Measurements from ENCODE around the gene RARRES1. TPM values are rescaled to one million over a fixed set of nuclear protein-coding genes. Genes with fewer than 3 reads are reported as not detected.

RARRES1 gene
- total RNA-seq, 1 donor from 2014 or later = 1.7 TPM

- Mint-ChIP-seq H3K4me1 (ENCODE audit: low read depth, unreplicated experiment) (no peaks in the 10 kb centered on the region), H3K9me3 (ENCODE audit: unreplicated experiment) (peaks cover 3% of the 10 kb centered on the region), H3K27ac (ENCODE audit: unreplicated experiment) (no peak overlapping the region), H3K36me3 (ENCODE audit: unreplicated experiment) (no peaks in the 10 kb centered on the region), H3K4me3 (ENCODE audit: unreplicated experiment) (no peak overlapping the region), H3K27me3 (ENCODE audit: unreplicated experiment) (no peaks in the 10 kb centered on the region)
- DNase-seq = no peak
- no peak for TF ChIP-seq CTCF (IDR thresholded peaks at IDR 0.05; ENCODE audit: partially characterized antibody, unreplicated experiment)
Observed at GRCh38 chr3:158773845-158774830, 41.9 kb upstream of the RARRES1 start.

DNA sequence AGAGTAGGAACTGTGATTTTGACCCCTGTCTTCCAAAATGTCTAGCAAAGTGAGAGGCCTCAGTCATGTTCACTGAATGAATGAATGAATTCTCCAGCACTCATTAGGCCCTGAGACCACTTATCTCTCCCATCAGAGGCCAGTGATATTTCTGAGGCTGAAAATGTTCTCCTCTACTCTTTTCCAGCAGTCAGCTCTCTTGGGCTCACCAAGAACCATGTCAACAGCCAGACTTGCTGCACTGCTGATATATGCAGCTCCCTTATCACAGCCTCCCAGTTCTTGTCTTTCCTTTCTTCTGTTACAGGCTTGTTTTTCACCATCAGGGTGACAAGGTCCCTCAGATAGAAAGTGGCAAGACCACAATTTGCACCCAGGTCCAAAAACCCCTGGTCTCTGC is 40.9 kb upstream of the RARRES1 start:
- H3K36me3 Mint-ChIP-seq (ENCODE audit: unreplicated experiment) = no peaks in the 10 kb centered on the region
- H3K4me1 Mint-ChIP-seq (ENCODE audit: low read depth, unreplicated experiment) = no peaks in the 10 kb centered on the region
- no peaks in the 10 kb centered on the region for H3K27me3 Mint-ChIP-seq (ENCODE audit: unreplicated experiment)
- H3K27ac Mint-ChIP-seq (ENCODE audit: unreplicated experiment) = no peak overlapping the region
- TF ChIP-seq CTCF (IDR thresholded peaks at IDR 0.05; ENCODE audit: partially characterized antibody, unreplicated experiment) = no peak
- H3K9me3 Mint-ChIP-seq (ENCODE audit: unreplicated experiment) = peaks cover 3% of the 10 kb centered on the region
- DNase-seq = no peak
- H3K4me3 Mint-ChIP-seq (ENCODE audit: unreplicated experiment) = no peak overlapping the region

DNA sequence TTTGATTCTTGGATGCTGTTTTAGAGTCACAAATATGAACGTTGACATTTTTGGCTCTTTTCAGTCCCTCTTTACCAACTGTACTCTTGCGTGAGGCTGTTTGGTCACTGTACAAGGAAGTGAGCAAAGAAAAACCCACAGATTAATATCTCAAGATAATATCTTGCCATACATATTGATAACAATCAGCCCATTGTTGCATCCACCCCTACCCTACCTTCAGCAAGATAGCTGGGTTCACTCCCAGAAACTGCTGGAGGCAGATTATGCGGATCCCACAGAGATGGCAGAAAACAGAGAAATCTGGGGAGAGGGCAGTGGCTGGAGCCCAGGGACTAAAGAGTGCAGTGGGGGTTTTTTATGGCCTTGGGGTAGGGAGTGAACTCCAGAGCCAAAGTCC is 39.7 kb upstream of the RARRES1 start:
- Mint-ChIP-seq H3K27me3 (ENCODE audit: unreplicated experiment) (no peaks in the 10 kb centered on the region), H3K4me1 (ENCODE audit: low read depth, unreplicated experiment) (no peaks in the 10 kb centered on the region), H3K9me3 (ENCODE audit: unreplicated experiment) (peaks cover 3% of the 10 kb centered on the region), H3K36me3 (ENCODE audit: unreplicated experiment) (no peaks in the 10 kb centered on the region), H3K4me3 (ENCODE audit: unreplicated experiment) (no peak overlapping the region), H3K27ac (ENCODE audit: unreplicated experiment) (no peak overlapping the region)
- TF ChIP-seq CTCF (IDR thresholded peaks at IDR 0.05; ENCODE audit: partially characterized antibody, unreplicated experiment) = no peak
- no peak for DNase-seq

DNA sequence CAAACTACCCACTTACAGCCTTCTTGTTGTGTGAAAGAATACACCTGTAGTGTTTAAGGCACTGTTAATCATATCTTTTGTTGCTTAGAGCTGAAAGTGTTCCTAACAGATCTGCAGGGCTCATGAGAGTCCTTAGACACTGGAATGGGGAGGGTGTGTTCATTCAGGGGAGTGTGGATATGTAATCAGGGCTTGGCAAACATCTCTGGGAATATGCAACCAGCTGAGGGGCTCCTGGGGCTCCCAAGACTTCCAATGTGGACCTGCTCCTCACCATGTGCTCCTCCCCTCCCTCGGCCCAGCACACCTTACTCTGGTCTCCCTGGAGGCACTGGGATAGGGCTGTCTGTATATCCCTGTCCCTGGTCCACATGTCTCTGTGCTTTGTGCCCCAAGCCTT is 39.3 kb upstream of the RARRES1 start:
- Mint-ChIP-seq H3K4me3 (ENCODE audit: unreplicated experiment) (no peak overlapping the region), H3K4me1 (ENCODE audit: low read depth, unreplicated experiment) (no peaks in the 10 kb centered on the region), H3K27me3 (ENCODE audit: unreplicated experiment) (no peaks in the 10 kb centered on the region), H3K27ac (ENCODE audit: unreplicated experiment) (no peak overlapping the region), H3K9me3 (ENCODE audit: unreplicated experiment) (peaks cover 3% of the 10 kb centered on the region), H3K36me3 (ENCODE audit: unreplicated experiment) (no peaks in the 10 kb centered on the region)
- DNase-seq = no peak
- no peak for TF ChIP-seq CTCF (IDR thresholded peaks at IDR 0.05; ENCODE audit: partially characterized antibody, unreplicated experiment)

DNA sequence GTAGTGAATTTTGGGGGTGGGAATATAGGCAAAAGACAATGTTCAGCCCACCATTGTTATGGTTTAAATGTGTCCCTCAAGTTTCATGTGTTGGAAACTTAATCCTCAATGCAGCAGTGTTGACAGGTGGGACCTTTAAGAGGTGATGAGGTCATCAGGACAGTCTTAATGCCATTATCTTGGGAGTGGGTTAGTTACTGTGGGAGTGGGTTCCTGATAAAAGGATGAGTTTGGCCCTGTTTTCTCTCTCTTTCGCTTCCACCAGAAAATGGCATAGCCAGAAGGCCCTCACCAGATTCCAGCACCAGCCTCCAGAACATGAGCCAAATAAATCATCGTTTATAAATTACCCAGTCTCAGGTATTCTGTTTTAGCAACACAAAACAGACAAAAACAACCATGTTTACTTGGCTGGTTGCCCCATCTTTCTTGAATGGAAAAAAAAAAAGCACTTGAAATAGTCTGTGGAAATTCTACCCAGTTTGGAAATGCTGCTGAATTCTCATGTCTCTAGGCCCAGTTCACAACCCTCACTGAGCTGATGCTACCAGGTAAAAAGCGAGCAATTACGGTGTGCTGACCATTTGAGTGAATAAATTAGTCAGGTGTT is 38.6 kb upstream of the RARRES1 start:
- Mint-ChIP-seq H3K9me3 (ENCODE audit: unreplicated experiment) (peaks cover 3% of the 10 kb centered on the region), H3K27ac (ENCODE audit: unreplicated experiment) (no peak overlapping the region), H3K4me3 (ENCODE audit: unreplicated experiment) (no peak overlapping the region), H3K4me1 (ENCODE audit: low read depth, unreplicated experiment) (no peaks in the 10 kb centered on the region), H3K36me3 (ENCODE audit: unreplicated experiment) (no peaks in the 10 kb centered on the region), H3K27me3 (ENCODE audit: unreplicated experiment) (no peaks in the 10 kb centered on the region)
- TF ChIP-seq CTCF (IDR thresholded peaks at IDR 0.05; ENCODE audit: partially characterized antibody, unreplicated experiment) = no peak
- DNase-seq = no peak
